Right lung (tissue), 10 donors: Measurements from ENCODE around the gene FLCN. TPM values are rescaled to one million over a fixed set of nuclear protein-coding genes. Genes with fewer than 3 reads are reported as not detected.
"Not testable (repeated sequence)": the region's sequence is repeated elsewhere in the genome, so short reads cannot be mapped to it uniquely, and the experiment has no call there.

Experiments used
- DNase-seq, 2 donors: peaks; one replicate each; pipeline ENCODE4 v3.0.0-alpha.2; 2013
- long read RNA-seq, 8 donors: transcript quantifications; one replicate each; lab custom pipeline, GENCODE V29; 2026
- polyA plus RNA-seq, 5 donors: library from polyadenylated mRNA; unstranded; fragments of 120-200 nt; gene quantifications; one replicate each; pipeline versions ENCODE4 v1.2.1 to v1.2.3, GENCODE V29; 2013; ENCODE audit warnings: inconsistent platforms in 1 of 5, low replicate concordance in 1 of 5; ENCODE audit not compliant: insufficient read length in 5 of 5, insufficient read depth in 1 of 5

FLCN gene
- polyA plus RNA-seq: 10 to 100 TPM; 32.2 to 58.7 (median 41.4) TPM
- long read RNA-seq, donor 1, partial matches to known transcripts: 0 of 9 reads
- long read RNA-seq, donor 1, other reads (novel, unspliced or antisense): 0 of 9 reads
- long read RNA-seq, donor 2, partial matches to known transcripts: 0 of 4 reads
- long read RNA-seq, donor 2, other reads (novel, unspliced or antisense): 0 of 4 reads
- long read RNA-seq, donor 3, partial matches to known transcripts: 0 of 6 reads
- long read RNA-seq, donor 3, other reads (novel, unspliced or antisense): 0 of 6 reads
- long read RNA-seq, donor 4, partial matches to known transcripts: 0 of 7 reads
- long read RNA-seq, donor 4, other reads (novel, unspliced or antisense): 0 of 7 reads
- long read RNA-seq, donor 5, transcript FLCN-204 (5 exons, 2,523 nt): major isoform, 5 of 9 reads
- long read RNA-seq, donor 5, partial matches to known transcripts: 0 of 9 reads
- long read RNA-seq, donor 5, other reads (novel, unspliced or antisense): 0 of 9 reads
- long read RNA-seq, donor 6, partial matches to known transcripts: 0 of 4 reads
- long read RNA-seq, donor 6, other reads (novel, unspliced or antisense): 0 of 4 reads
- long read RNA-seq, donor 7, partial matches to known transcripts: 0 of 5 reads
- long read RNA-seq, donor 7, other reads (novel, unspliced or antisense): 0 of 5 reads
- long read RNA-seq, donor 8, partial matches to known transcripts: 0 of 3 reads
- long read RNA-seq, donor 8, other reads (novel, unspliced or antisense): 0 of 3 reads

DNA sequence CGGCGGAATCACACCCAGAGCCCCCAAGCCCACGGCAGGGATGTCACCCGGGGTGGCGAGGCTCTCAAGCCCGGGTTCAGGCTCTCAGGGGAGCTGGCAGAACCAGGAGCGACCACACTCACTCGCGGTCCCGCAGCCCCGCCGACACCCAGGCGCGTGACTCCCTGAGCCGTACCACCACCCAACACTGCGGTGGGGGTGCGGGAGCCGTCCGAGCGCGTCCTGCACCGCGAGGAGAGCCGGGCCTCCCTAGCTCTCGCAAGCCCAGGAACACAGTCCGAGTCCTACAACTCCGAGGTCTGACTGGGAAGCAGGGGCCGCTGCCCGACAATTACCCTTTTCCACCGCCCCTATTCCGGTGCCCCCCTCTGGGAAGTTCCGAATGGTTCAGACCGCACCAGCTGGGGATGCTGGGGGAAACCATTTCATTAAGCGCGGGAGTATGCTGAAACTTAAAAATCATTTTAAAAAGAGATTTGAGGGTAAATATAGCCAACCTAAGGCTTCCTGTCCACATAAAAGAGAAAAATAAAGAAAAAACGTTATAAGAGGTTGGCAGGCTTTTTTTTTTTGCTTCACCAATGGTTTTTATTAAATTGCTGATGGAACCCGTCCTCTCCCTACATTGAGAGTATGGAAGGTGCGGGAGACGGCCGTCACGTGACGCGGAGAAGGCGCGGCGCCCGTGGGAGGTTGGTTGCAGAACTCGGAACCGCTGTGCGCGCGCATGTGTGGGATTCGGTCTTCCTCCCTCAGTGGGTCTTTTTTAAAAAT lies at the start of gene FLCN:
Gene FLCN (minus strand): TSS at position 143 of the 774 bp plus-strand sequence. CDS start 9,031 bp downstream, outside the sequence.
- DNase-seq: peak; percentile 92 to 93

GRCh38 chr17:17285951-17286350 lies 49.0 kb upstream of the FLCN start:
- DNase-seq: no peak

DNA sequence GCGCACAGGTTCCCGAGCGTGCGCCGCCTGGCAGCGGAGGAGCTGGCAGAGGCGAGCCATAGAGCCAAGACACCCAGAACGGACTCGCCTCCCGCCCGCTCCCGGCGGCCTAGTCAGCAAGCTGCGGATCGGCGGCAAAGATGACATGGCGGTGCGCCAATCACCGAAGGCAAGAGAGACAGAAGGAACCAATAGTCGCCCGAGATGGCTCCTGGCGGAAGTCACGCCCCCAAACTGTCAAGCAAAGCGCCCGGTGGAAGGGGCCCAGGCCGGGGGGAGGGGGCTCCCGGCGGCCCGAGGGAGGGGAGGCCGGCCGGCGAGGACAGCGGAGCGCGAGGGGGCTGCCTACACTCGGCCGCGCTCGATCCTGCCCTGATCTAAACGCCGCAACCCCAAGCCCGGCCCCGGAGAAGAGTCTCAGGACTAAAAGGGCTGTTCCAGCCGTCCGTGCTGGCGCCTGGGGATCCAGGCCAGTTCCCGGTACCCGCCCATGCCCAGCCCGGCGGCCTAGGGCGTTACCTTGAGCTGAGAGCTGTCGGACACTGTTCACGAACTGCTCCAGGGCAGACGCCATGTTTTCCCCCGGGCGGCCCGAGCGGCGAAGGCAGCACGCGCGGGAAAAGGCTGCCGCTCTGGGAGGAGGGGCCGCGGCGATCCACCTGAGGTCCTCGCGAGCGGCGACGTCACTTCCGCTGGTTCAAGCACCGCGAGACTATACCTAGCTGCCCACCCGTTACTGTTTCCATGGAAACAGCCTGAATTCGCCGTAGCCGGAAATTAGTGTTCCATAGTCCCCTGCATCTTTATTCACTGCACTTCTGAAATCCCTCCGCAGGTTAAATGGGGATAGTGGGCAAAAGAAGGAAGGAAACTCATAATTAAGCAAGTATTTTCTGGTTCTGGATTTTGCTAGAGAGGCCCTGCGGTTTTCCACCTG lies 43.9 kb upstream of the FLCN start, which contains the start of gene COPS3:
Gene COPS3 (minus strand): TSS at position 634 of the 937 bp plus-strand sequence. CDS start 60 bp downstream, at position 574.
- peak; percentile 97 for DNase-seq

- no peak for DNase-seq
Observed at GRCh38 chr17:17279316-17279715, 42.3 kb upstream of the FLCN start.

GRCh38 chr17:17277431-17277830 lies 40.5 kb upstream of the FLCN start:
- not testable (repeated sequence) for DNase-seq

DNA sequence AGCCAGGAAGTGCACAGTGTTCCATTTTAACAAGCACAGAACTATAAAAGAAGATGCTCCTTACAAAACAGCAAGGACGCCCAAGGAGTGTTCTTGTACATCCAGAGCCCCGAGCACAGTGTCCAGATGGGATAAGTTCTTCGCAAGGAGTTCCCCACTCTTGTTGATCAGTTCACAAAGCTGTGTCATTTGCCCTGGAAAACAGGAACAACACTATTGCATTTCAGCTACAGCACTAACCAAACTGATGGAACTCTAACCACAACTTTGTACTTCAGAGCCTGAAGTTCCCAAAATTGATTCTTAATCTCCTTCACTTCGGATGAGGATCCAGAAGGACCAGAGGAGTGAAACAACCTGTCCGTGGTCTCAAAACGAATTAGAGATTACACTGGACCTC lies 39.0 kb upstream of the FLCN start:
- DNase-seq: no peak

DNA sequence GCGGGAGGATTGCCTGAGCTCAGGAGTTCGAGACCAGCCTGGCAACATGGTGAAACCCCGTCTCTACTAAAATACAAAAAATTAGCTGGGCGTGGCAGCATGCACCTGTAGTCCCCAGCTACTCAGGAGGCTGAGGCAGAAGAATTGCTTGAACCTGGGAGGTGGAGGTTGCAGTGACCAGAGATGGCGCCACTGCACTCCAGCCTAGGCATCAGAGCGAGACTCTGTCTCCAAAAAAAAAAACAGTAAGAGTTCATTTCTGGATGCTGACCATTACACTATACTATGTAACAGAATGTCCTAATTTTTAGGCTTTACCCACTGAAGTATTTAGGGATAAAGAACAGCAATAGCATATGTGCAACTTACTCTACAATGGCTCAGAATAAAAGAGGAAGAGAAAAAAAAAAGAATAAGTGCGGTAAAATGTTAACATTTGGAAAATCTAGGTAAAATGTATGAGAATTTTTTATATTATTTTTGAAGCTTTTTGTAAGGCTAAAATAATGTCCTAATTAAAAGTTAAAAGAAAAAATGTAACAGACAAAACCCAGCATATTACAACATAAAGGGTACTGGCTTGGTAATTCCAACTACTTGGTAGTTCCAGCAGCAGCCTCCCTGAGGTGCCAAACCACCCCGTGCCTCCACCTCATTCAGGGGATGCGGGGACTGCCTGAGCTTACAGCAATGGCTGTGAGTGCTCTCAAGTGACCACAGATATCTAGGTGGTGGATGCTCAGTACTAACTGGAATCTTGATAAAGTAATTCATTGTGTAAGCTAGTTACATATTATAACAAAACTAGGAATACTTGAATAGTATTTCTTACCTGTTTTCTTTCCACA lies 33.2 kb upstream of the FLCN start:
- DNase-seq: no peak

DNA sequence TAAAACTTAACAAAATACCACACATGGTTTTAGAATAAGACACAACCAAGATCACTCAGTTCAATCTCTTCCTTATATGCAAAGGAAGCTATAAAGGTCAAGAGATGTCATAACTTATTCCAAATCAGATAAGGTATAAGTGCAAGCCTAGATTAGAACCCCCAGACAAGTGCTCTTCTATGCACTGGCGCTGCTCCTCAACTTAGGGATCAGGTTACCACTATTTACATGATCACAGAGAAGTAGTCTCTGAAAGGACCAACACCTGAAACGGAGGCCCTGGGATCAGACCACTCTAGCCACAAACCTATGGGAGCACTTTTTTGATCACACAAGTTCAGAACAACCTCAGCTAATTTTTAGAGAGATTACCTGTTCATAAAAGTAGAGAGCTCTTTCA lies 27.5 kb upstream of the FLCN start:
- DNase-seq: no peak

DNA sequence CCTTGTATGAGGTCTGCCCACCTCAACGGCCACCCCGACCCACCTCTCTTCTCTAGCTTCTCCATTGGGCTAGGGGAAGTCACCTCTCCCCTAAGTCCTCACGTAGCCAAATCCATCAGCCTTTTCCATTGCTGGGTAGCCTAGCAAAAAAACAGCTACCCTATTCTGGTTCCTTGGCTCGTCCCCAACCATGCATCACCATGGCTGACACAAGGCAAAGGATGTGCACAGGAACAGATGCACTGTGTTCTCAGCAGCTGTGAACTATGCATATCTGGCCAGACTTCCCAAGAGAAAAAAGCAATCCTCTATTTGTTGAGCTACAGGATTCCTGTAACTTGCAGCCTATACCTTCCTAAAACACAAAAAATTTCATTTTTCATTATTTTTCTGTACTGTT lies 22.0 kb upstream of the FLCN start:
- DNase-seq: no peak

DNA sequence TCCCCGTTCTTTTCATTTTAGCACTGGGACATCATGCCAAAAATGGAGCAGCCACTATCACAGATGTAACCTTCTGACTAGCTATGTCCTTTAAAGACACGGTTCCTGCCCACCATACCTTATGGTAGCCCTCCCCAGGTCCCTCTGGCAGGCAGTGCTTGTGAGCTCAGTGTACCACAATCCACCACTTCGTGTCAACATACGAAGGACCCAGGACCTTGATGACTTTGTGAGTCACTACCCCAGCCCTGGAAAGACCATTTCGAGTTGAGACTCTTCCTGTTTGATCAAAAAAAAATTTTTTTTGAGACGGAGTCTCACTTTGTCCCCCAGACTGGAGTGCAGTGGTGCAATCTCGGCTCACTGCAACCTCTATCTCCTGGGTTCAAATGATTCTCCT lies 21.0 kb upstream of the FLCN start:
- no peak for DNase-seq

DNA sequence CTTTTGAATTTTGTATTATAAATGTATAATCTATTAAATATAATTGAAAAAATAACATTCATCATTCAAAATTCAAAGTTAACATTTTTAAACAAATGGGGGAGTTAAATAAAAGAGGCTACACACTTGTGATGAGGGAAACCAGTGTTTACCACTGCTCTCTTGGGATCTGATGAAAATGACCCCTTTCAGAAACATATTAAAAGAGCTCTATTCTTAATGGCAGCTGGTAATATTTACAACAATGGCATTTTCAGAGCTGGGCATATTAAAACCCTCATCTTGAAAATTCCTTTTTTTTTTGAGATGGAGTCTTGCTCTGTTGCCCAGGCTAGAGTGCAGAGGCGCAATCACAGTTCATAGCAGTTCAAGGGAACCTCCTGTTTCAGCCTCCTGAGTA lies 19.3 kb upstream of the FLCN start:
- no peak for DNase-seq

DNA sequence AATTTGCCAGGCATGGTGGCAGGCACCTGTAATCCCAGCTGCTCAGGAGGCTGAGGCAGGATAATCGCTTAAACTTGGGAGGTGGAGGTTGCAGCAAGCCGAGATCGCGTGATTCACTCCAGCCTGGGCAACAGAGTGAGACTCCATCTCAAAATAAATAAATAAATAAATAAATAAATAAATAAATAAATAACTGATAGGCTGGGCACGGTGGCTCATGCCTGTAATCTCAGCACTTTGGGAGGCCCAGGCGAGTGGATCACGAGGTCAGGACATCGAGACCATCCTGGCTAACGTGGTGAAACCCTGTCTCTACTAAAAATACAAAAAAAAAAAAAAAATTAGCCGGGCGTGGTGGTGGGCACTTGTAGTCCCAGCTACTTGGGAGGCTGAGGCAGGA lies 18.7 kb upstream of the FLCN start:
- DNase-seq: not testable (repeated sequence)

DNA sequence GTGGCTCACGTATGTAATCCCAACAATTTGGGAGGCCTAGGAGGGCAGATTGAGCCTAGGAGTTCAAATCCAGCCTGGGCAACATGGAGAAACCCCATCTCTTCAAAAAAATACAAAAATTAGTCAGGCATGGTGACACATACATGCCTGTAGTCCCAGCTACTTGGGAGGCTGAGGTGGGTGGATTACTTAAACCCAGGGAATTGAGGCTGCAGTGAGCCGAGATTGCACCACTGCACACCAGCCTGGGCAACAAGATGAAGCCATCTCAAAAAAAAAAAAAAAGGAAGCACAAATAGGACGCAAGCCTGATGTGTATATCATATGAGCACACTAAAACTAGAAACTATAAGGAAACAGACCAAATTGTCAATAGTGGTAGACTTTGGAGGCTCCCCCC lies 17.1 kb upstream of the FLCN start:
- no peak for DNase-seq

GRCh38 chr17:17253406-17253805 lies 16.4 kb upstream of the FLCN start:
- DNase-seq: no peak

GRCh38 chr17:17252149-17252661 lies 15.2 kb upstream of the FLCN start:
- no peak for DNase-seq

DNA sequence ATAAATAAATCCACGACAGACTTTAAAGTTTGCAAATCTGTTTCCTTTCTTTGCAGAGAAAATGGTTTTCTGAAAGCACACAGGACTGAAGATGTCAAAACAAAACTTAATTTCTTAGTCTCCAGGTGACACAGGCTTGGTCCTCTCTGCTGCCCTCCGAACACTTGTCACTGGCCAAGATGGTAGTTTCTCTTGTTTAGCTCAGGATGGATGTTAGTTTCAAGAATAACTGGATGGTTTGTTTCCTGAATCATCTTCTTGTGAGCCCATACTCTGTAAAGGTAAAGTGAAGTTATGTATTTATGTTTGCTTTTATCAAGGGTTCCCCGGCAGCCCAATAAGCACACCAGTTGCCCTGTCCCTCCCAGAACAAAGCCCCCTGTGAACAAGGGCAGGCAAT lies 9.9 kb upstream of the FLCN start:
- DNase-seq: no peak

- no peak for DNase-seq
Observed at GRCh38 chr17:17243163-17243562, 6.2 kb upstream of the FLCN start.

DNA sequence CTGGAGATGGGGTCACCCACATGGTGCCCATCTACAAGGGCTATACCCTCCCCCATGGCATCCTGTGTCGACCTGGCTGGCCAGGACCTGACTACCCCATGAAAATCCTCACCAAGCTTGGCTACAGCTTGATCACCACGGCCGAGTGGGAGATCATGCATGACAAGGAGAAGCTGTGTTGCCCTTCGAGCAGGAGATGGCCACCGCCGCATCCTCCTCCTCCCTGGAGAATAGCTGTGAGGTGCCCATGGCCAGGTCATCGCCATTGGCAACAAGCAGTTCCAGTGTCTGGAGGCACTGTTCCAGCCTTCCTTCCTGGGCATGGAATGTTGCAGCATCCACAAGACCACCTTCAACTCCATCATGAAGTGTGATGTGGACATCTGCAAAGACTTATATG lies 5.3 kb upstream of the FLCN start:
- DNase-seq: no peak

DNA sequence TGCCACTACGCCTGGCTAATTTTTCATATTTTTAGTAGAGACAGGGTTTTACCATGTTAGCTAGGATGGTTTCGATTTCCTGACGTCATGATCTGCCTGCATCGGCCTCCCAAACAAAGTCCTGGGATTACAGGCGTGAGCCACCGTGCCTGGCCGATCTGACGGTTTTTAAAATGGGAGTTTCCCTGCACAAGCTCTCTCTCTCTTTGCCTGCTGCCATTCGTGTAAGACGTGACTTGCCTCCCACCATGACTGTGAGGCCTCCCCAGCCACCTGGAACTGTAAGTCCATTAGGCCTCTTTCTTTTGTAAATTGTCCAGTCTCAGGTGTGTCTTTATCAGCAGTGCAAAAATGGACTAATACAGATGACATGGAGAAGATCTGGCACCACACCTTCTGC lies 4.7 kb upstream of the FLCN start:
- no peak for DNase-seq

GRCh38 chr17:17239832-17240231 lies 2.9 kb upstream of the FLCN start:
- no peak for DNase-seq
